SIG-M5 (cell line): Measurements from ENCODE around the gene BMP7.

Experiments
- DNase-seq: peaks from one replicate; lab custom pipeline; 2025; lab: John Stamatoyannopoulos, UW

Gene BMP7

GRCh38 chr20:57229490-57229889 is 37.0 kb downstream of the BMP7 start:
- DNase-seq: no peak

DNA sequence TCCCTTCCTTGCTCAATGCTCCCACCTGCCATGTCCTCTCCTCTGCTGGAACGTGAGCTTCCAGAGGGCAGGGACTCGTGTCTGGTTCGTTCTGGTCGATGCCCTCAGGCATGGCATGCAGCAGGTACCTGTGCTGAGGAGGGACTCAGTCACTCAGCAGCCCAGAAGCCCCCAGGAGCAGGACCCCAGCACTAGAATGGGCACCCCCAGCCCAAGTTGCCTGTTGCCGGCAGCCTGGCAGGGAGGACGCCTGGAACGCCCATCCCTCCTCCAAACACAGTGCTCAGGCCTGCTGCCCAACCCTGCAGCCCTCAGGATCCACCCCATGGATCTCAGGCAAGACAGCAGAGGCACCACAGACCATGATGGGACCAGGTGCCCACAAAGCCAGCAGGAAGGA is 40.6 kb downstream of the BMP7 start:
- DNase-seq: no peak

- no peak for DNase-seq
Observed at GRCh38 chr20:57225197-57225733, 41.2 kb downstream of the BMP7 start.

- DNase-seq: no peak
Observed at GRCh38 chr20:57224641-57225138, 41.8 kb downstream of the BMP7 start.

DNA sequence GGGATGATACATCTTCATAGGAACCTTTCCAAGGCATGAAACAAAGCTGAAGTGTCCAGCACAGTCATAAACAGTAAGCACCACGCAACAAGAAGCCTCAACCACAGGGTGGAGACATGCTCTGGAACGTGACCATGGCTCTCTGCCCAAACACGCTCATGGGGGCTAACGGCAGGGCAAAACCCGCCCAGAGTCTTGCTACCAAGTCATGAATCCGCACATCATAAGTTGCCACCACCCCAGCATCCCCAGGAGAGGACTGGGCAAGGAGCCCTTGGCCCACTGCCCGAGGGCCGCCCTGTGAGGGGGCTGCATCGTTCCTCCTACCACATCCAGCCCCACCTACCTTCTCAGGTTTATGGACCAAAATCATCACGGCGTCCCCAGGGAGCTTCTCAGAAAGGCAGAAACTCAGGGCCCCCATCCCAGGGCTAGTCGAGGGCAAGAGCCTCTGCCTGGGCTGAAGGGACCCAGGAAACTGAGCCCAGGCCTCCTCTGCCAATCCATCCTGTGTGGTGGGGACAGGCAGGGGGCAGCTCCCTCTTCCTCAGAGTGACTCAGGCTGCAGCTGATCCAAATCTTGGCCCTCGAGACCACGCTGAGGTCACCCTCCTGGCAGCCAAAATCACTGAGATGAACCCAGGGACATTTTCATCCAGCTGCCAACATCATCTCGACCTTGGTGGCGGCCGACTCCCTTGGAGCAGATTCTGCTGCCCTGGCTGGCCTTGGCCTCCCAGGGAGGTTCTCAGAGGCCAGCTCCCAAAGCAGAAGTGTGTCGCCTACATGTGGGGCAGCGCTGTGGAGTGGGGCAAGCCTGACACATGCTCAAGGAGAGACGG is 42.6 kb downstream of the BMP7 start:
- no peak for DNase-seq

GRCh38 chr20:57222631-57222950 is 43.9 kb downstream of the BMP7 start:
- no peak for DNase-seq

DNA sequence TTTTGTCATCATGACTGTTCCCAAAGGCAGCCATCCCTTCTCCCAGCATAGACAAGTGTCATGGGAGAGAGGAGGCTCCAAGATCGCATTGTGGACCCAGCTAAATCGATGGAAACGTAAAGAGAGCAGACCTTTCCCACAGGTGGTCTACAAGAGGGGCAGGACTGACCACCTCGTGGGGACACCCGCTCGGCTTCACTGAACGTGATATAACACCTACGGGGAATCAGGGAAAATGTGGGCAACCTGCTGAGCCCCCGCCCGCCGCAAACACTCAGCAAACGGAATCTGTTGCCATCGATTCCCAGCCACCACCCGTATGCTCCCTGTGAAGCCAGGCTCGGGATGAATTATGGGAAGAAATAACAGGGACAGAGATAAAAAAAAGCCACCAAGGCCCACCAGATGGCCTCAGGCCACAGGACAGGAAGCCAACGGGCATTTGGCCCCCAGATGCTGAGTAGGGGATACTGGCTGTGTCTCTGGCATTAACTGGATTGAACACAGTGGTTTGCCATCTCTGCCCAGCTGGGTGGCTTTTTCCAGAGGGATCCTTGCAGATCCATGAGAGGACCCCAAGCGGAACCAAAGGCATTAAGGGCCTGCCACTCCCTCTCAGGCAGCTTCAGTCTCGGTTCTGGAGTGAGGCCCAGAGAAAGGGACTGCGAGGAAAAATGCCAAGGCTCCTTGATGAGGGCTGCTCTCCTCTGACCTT is 44.4 kb downstream of the BMP7 start:
- no peak for DNase-seq

DNA sequence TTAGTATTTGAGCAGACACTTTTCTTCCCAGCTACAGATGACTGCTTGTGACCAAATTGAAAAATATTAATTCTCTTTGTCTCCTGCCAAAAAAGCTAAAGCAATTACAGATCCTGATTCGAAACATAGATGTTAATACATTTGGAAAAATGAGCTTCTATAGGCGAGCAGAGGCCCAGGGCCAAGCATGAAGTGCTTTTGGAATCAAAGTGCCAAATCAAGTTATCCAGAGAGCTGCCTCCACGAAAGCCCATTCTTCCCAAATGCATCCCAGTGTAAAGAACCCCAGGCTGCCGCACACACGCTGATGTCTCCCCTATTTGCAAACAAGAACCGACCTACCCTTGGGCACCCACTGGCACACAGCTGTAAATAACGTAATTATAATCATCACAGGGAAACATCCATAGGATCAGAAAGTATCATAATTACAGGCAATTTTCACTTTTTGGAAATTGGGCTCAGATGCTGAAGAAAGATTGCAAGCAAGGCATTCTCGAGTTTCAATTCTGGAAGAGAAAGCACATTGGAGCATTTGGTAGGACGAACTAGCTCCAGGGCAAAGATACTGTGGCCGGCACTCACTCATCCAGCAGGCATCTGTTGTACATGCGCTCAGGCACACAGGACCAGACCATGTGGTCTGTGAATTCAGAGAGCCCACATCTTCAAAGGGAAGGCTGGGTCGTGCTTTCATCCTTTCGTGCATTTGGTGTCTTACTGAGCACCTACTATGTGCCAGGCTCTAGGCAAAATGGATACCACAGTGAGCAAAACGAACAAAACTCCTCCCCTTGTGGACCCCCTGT is 45.9 kb downstream of the BMP7 start:
- DNase-seq: no peak

DNA sequence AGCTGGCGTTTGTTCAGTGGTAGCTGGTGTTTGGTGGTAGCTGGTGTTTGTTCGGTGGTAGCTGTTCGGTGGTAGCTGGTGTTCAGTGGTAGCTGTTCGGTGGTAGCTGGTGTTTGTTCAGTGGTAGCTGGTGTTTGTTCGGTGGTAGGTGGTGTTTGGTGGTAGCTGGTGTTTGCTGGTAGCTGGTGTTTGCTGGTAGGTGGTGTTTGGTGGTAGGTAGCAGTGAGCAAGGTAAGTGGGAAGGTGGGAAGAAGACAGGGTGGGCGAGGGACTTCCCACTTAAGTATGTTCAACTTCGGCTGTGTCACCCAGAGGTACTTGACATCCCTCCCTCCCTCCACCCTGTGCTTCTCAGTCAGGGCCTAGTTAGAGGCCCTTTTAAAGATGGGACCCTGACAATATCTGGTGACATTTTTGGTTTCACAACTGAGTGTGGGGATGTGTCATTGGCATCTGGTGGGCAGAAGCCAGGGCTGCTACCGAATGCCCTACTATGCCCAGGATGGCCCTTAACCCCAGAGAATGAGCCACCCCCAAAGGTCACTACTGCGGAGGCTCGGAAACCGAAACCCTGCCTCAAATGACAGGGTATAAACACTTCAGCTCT is 47.3 kb downstream of the BMP7 start:
- no peak for DNase-seq

- DNase-seq: no peak
Observed at GRCh38 chr20:57218489-57218888, 48.0 kb downstream of the BMP7 start.

DNA sequence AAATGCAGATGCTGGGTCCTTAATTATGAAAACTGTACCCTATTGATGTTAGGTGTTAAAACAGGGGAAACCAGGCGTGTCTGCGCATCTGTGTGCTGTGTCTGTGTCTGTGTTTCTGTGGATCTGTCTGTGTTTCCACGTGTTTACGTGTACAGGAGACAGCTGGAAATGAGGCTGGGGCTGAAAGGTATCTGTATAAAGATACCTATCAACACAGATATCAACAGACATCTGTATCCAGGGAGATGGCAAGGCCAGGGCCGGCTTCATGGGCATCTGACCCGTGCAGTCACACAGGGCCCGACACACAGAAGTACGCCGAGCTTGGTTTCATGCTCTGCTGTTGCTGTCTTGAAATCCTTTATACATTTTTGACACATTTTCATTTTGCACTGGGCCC is 48.6 kb downstream of the BMP7 start:
- no peak for DNase-seq

GRCh38 chr20:57216669-57217068 is 49.8 kb downstream of the BMP7 start:
- no peak for DNase-seq

DNA sequence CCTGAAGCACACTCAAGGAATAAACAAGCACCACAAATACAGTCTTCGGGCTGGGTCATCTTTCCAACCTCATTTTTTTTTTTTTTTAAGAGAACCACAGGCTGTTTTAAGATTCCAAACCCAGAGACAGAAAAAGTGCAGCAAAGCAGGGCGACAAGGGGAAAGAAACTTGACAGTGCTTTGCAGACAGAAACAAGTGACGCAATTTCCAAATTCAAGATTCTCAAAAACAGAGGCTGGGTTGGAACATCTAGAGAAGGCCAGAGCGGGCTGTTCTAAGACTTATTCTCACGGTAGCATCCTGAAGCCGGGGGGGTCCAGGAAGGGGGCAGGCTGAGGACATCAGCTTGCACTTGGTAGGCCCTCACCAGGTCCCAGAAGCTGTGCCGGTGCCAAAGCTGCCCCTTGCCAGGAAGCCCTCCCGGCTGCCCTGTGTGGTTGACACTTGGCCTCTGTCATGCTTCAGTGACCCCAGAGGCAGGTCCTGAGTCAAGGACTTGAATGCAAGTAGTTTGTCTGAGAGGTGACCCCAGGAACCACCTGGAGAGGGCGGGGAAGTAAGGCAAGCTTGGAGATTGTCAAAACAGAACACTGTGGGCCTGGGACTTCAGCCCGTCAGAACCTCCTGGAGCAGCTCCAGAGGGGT is 50.5 kb downstream of the BMP7 start:
- DNase-seq: no peak

DNA sequence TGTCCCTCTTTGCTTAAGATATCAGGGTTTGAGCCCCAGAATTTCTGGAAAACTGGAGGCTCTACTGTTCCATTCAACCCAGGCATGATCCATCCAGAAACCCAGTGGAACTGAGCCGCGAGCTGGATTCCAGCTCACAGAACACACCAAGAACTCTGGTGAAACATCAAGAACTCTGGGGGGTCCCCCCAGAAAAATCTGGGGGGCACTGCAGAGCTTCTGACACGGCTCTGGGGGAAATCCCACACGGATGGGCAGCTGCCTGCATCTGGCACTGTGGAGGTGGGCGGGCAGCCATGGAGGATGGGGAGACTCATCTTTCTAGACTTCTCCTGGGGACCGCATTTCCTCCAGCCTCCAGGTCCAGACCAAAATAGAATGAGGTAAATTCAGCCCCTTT is 51.0 kb downstream of the BMP7 start:
- DNase-seq: no peak

DNA sequence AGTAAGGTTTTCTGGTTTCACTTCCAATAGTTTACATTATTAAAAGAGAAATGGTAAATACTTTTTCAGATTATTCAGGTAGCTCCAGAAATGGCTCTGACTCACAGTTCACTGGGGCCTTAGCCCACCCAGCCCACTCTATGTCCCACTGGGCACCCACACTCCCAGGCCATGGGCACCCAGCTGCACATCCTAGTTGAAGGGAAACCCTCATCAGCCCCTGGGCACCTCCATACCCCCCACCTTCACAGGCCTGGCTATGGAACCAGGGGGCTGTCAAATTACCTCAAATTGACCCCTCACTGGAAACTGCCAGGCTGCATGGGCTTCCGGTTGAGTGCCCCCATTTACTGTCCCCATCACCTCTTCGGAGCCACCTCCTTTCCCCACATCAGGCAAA is 51.5 kb downstream of the BMP7 start:
- no peak for DNase-seq

GRCh38 chr20:57214427-57214826 is 52.0 kb downstream of the BMP7 start:
- no peak for DNase-seq

DNA sequence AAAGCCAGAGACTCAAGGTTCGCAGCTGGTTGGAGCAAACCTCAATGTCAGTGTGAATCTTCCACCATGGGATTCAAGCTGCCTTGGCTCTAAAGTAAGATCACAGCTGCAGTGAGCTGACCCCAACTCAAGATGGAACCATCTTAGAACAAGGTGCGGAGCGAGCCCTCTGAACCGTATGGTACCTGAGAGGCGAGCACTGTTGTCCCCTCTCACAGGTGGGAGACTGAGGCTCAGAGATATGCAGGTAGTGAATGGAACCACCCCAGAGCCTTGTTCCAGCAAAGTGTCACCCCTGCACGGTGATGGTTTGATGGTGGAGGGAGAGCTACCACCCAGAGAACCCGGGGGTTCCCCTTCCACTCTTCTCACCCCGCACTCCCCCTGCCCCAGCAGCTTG is 52.5 kb downstream of the BMP7 start:
- no peak for DNase-seq

- DNase-seq: no peak
Observed at GRCh38 chr20:57213291-57213690, 53.1 kb downstream of the BMP7 start.

DNA sequence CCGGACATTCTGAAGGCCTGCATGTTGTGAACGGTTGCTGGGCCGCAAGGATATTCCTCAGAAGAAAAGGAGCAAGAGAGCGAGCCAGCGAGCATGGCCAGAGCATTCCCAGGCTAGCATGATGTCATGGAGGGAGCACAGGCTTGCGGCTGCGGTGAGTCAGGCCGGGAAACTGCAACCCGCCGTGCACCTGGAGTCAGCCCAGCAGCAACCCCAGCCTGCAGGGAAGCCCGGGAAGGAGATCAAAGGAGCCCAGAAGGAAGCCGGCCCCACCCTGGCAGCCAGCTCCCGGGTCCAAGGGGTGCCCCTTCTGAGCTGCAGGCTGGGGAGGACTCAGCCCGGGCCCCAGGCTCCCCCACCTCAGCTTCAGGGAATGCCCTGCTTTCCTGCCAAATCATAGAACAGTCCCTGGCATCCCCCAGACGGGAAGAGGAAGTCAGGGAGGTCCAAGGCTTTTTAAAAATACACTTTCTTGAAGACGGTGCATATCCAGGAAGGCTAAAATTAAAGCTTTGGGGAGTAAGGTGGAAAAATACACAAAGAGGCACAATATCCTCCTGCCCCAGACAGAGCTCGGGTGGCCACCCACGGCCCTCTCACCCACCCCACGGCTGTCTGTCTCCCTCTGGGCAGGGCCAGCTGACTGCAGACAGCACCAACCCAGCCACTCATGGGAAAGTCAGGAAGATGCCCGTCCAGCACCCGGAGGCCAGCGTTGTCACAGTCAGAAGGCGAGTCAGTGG is 53.7 kb downstream of the BMP7 start:
- no peak for DNase-seq

- no peak for DNase-seq
Observed at GRCh38 chr20:57211908-57212533, 54.4 kb downstream of the BMP7 start.
